HCEC 1CT (cell line): ENCODE results near the gene ZSCAN22.
A peak's percentile ranks its signal among the peaks of the same experiment; 100 is the strongest.
"Not testable (repeated sequence)": the region's sequence is repeated elsewhere in the genome, so short reads cannot be mapped to it uniquely, and the experiment has no call there.

Source experiments
- DNase-seq: peaks from one replicate; pipeline ENCODE4 v3.0.0-alpha.2; 2017

Gene ZSCAN22

DNA sequence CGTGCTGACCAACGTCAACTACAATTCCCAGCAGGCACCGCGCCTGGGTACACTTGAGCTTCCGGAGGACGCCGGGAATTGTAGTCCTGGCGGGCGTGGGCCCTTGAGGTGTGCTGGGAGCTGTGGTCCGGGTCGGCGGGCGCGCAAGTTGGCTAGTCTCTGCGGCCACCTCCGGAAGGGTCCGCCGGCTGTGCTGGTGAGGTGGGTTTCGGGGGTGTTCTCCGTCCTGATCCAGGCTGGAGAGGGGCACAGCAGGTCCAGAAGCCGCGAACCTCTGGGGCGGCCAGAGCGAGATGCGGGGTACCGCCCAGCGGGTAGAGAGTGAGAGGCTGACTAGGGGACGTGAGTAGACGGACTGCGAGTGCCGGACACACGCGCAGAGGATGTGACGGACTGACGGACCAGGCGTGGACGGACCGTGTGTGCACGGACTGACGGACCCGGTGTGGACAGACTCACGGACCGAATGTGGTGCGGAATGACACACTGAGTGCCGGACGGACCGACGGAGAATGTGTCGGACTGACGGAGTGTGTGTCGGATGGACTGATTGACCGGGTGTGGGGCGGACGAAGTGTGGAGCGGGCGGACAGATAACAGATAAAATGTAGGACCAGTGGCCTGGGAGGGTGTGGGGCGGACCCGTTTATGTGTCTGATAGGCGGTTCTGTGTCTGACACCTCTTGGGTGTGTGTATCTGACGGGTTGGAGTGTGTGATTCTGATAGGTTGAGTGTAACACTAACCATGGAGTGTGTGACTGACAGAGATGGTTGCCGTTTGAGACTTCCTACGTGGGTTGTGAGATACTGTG, at the start of gene ZSCAN22:
TSS of gene ZSCAN22 (plus strand) at position 81 of the 813 bp plus-strand sequence. CDS start 7,809 bp downstream, outside the sequence.
- peak; percentile 95 for DNase-seq

DNA sequence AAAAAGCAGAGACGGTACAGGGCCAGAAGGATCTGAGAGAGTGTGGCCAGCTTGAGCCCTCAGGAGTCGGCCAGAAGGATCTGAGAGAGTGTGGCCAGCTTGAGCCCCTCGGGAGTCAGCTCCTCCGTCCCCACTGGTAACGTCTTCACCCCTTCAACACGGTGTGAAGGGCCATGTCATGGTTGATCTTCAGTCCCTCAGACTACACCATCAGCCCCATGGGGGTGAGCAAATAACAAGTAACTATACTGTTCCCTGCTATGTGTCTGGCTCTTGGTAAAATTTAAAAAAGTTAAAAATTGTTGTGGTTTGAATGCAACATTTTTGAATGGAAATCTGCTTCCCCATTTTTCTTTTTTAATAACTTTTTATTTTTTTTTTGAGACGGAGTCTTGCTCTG, 49.6 kb upstream of the ZSCAN22 start:
- no peak for DNase-seq

DNA sequence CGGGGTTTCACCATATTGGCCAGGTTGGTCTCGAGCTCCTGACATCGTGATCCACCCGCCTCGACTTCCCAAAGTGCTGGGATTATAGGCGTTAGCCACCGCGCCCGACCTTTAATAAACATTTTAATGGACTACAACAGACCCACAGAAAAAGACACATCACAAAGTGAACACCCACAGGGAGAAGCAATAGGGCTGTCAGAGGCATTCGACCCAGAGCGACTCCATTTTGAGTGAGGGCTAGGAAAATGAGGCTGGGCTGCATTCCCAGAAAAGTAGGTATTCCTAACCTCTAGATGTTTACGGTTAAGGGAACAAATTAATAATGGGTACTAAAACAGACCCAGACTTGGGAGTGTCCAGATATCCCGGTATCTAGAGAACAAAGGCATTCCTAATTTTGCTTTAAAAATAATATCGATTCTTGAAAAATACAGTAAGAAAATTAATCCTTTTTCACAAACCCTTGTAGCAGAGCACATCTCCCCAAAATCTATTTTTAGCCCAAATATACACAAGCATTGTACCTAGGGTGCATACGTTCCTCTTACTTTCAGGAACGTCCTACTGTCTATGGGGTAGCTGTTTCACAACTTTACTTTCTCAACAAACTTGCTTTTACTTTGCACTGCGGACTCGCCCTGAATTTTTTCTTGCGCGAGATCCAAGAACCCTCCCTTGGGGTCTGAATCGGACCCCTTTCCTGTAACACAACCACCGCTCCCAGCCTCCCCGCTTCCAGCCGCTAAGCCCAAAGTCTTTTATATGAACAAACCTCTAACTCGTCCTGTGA, 48.9 kb upstream of the ZSCAN22 start:
- DNase-seq, result no peak

DNA sequence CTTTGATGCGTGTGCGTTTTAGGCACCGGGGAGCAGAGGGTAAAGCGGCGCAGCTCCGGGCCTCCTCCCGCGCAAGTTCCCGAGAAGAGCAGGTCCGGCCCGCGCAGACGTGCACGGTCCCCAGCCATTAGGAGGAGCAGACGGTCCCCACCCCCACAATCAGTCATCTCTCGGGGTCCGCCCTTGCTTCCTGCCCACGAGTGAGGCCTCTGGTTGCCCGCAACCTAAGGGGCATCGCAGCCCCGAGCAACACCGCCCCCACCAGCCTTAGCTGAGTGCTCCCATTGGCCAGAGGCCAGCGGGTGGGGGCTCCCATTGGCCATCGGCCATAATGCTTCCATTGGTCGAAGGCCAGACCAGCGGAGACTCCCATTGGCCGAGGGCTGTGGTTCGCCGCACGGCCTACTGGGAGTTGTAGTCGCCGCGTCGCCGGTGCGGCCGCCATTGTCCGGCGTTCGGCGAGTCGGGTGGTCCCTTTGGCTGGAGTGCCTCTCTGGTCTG, 48.2 kb upstream of the ZSCAN22 start, which contains the start of gene ZNF8:
TSS of gene ZNF8 (plus strand) at position 415 of the 501 bp plus-strand sequence. CDS start 127 bp downstream, outside the sequence.
- DNase-seq, result peak; percentile 97

DNA sequence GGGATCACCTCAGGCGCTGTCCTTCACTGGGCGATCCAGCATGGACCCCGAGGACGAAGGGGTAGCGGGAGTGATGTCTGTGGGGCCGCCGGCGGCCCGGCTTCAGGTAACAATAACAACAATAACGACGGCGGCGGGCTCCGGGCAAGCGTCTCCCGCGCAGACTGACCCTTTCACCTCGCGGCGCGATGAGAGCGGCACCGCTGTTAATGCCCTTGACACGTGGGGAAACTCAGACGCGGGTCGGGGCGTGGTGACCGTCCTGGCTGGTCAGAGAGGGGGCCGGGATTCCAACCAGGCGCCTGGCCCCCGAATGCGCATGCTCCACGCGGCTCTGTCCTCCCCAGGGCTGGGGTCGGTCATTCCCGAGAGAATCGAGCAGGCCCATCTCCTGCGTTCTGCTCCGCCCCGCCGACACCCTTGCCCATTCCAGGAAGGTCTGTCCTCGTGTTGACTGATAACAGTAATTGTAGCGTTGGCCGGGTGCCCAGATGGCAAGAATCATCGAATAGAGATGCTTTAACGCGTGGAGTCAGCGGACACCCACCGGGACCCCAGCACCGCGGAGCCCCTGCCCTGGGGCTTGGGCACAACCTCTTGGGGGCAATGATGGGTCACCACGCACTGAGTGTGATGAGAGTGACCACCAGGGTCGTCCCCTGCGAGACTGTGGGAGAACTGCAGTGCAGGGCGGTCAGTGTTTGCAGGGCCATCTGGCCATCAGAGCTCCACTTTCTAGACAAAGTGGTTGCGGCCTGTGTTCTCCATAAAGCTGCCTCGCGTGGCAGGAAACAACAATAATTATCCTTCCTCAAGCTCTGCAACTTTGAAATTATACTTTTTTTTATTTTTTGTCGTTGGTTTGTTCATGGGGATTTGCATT, 47.5 kb upstream of the ZSCAN22 start:
- DNase-seq, result peak; percentile 35

DNA sequence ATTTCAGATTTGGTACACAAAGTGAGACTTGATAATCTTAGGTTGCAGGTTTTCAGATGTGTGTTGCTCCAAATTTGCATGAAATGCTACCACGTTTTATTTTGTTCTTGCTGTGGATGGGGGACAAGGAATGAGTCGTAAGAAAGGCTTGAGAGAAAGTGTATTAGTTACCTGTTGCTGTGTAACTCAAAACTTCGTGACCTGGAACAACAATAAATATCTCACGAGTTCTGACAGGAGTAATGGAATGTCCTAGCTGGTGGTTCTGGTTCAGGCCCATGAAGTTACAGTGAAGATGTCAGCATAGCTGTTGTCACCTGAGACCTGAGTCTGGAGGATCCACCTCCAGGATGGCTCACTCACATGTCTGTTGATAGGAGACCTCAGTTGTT, 46.9 kb upstream of the ZSCAN22 start:
- no peak for DNase-seq

DNA sequence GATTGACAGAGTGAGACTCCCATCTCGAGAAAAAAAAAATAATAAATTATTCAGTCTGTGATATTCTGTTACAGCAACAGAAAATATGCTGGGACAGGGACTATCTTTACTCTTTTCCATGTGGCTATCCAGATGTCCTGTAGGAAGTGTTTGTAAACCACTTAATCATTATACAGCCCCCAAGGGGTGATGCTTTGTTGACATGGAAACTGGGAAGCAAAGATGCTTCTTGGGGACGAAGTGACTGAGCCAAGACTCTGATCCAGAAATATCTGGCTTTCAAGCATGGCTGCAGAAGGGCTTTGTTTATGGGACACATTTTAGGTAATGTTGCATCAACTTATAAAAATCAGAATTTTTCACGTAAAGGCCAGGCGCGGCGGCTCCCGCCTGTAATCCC, 42.6 kb upstream of the ZSCAN22 start:
- no peak for DNase-seq

DNA sequence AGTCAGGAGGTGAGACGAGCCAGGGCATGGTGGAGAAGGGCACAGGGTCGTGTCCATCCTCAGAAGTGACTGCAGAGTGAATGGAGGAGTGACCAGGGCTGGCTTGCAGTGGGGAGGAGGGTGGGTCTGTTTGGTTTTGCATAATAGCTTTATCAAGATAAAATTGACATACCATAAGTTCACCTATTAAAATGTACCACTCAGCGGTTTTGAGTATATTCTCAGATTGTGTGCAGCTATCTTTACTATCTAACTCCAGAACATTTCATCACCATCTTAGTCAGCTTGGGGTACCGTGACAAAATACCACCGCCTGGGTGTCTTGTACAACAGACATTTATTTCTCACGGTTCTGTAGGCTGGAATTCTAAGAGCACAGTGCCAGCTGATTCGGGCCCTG, 34.9 kb upstream of the ZSCAN22 start:
- no peak for DNase-seq

DNA sequence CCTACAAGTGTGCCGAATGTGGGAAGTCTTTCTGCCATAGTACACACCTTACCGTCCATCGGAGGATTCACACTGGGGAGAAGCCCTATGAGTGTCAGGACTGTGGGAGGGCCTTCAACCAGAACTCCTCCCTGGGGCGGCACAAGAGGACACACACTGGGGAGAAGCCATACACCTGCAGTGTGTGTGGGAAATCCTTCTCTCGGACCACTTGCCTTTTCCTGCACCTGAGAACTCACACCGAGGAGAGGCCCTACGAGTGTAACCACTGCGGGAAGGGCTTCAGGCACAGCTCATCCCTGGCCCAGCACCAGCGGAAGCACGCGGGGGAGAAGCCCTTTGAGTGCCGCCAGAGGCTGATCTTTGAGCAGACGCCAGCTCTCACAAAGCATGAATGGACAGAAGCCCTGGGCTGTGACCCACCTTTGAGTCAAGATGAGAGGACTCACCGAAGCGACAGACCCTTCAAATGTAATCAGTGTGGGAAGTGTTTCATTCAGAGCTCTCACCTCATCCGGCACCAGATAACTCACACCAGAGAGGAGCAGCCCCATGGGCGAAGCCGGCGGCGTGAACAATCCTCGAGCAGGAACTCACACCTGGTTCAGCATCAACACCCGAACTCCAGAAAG, 31.9 kb upstream of the ZSCAN22 start:
- no peak for DNase-seq

DNA sequence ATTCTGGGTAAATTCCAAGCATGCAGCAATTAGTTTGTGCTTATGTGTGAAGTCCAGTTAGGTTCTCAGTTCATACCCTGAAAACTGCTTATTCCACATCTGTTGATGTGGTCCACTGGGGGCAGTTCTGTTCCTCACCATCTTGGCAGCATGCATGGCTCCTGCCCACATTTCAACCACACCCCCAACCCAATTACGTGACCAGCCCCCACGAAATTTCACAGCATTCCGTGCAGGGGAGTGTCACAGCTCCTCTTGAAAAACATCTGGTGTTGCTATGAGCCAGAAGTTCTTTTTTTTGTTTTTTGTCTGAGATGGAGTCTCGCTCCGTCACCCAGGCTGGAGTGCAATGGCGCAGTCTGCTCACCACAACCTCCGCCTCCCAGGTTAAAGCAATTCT, 30.7 kb upstream of the ZSCAN22 start:
- DNase-seq, result no peak

DNA sequence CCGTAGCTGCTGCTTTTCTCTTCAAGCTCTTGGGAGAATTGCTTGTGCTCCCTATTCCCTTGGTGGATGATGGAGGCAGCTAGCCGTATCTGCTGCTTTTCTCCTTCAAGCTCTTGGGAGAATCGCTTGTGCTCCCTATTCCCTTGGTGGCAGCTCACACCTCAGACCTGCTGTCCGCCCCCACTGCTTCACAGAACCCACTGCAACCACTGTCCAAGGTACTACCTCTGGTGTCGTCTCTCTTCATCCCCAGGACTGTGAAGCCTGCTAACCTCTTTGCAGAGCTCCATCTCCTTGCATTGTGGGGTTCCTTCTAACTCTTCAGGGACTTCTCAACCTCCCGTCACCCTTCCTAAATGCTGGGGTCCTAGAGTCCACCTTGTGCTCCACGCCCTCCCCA, 26.2 kb upstream of the ZSCAN22 start:
- no peak for DNase-seq

DNA sequence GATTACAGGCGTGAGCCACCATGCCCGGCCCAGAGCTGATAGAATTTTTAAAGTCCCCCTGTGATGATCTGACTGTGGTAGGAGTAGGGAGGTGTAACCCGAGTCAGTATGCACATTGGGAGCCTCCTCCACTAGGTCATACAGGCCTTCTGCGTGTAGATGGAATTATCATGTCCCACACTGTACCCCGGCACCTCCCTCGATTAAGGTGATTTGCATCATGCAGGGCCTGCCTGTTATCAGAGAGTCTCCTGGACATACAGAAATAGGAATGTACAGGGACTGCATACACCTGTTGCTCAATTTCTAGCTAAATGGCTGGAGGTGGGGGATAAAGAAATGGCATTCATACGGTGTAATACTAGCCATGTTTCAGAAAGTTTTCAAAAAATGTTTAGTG, 22.5 kb upstream of the ZSCAN22 start:
- DNase-seq, result no peak

DNA sequence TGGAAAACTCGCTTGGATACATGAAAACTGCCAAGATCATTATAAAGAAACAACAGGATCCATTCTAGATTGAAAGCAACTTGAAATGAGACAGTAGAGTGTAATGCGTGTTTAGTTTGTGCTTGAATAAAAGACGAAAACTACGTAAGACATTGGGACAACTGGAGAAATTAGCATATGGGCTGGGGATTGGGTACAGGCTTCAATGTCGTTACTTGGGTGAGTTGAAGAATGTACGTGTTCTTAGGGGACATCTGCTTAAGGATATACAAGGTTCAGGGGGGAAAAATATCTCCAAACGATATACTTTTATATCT, 22.1 kb upstream of the ZSCAN22 start:
- no peak for DNase-seq

DNA sequence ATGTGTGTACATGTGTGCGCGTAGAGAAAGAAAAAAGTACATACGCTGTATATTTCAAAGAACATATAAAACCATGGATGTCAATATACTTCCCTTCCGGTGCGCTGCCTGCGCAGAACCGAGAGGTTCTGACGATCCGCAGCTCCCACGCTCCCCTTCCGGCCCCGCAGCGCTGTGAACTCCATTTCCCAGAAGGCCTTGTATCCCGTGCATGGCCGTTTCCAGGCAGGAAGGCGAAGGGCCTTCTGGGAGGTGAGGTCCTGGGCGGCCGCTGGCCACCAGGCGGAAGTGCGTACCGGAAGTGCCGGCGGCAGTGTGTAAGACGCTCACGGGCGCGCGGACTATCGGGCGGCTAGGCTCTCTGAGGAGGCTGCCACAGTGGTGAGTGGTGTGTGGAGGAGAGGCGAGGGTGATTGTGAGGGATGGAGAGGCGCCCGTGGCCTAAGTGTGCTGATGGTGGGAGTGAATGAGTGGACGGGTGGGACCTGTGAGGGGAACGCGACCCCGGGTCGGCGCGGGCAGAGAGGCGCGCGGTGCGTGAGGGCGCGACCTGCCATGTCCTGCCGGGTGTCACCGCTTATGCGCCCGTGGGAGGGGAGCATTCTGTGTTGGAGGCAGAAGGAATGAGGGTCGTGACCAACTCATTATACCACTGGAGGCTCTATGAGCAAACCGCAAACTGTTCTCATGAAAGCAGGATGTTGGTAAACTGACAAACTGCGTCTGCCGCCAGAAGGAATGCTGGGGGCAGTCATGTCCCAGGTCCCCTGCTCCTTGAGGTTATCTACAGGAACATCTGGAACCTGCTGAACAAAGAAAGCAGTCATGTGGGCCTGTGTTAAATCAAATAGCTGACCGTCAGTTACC, 21.5 kb upstream of the ZSCAN22 start, which contains the start of gene ERVK3-1:
TSS of gene ERVK3-1 (plus strand) at position 313 of the 867 bp plus-strand sequence. CDS start 6,792 bp downstream, outside the sequence.
- DNase-seq, result peak; percentile 98

DNA sequence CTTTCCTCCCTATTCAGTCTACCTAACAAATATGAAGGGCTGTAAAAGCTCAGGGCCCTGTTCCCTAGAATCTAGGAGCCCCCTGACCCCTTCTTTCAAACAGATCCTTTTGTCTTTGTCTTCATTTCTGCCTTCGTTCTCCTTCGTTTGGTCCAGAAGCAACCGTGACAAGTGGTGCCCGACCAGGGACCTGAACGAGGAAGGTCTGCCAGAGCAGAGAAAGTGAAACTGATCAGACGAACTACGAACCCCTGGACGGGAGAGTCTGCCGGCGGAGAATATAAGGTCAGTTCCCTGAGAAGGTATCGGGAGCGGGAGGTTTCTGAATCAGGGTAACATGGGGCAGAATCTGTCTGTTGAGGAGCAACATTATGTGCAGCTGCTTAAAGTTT, 20.9 kb upstream of the ZSCAN22 start:
- no peak for DNase-seq

DNA sequence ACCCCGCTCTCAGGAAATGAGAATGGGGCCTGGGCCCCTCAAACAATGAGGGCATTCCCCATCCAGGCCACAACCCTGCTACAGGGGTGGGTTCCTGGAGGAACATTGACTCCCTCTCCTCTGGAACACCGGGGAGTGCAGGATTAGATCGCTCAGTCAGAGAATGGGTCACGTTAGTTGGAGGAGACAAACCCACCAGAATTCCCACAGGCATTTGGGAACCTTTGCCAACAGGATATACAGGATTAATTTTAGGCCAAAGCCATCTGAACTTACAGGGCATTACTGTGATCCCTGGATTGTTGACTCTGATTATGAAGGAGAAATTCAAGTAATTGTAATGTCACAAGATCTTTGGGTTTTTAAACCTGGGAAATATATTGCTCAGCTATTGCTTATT, 19.1 kb upstream of the ZSCAN22 start:
- no peak for DNase-seq

DNA sequence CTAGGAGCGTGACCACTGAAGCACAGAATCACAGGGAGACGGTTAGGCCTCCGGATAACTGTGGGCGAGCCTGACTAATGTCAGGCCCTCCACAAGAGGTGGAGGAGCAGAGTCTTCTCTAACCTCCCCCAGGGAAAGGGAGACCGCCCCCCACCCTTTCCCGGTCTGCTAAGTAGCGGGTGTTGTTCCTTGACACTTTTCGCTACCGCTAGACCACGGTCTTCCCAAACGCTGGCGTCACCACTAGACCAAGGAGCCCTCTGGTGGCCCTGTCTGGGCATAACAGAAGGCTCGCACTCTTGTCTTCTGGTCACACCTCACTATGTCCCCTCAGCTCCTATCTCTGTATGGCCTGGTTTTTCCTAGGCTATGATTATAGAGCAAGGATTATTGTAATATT, 16.1 kb upstream of the ZSCAN22 start:
- not testable (repeated sequence) for DNase-seq

DNA sequence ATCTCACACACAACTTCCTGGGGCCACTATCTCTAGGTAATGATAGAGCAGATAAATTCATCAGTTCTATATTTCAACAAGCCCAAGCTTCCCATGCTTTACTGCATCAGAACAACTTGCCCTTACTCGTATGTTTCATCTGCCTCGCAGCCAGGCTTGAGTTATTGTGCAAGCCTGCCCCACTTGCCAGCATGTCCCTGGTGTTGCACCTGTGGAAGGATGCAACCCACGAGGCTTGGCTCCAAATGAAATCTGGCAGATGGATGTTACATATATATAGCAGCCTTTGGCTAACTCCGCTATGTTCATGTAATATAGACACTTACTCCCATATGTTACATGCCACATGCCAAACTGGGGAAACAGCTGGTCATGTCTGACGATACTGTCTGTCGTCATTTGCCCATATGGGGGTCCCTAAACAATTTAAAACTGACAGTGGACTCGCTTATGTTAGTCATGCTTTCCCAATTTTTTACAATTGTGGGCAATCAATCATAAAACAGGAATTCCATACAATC, 15.4 kb upstream of the ZSCAN22 start:
- DNase-seq, result no peak

DNA sequence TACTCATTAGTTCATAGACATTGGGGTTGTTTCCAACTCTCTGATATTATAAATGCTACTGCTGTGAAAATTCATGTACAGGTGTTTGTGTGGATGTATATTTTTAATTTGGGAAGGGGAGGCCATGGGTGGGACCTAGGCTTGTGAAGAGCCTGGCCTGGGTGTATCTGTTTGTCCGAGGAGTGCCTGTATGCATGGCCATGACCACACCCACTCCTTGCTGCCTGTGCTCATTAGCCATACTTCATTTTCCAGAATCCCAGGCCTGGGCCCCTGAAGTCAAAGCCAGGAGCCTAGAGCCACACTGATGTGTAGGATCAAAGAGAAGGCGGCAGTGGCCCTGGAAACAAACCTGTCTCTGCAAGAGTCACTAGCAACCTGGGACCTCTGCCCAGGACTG, 11.2 kb upstream of the ZSCAN22 start:
- DNase-seq, result no peak

DNA sequence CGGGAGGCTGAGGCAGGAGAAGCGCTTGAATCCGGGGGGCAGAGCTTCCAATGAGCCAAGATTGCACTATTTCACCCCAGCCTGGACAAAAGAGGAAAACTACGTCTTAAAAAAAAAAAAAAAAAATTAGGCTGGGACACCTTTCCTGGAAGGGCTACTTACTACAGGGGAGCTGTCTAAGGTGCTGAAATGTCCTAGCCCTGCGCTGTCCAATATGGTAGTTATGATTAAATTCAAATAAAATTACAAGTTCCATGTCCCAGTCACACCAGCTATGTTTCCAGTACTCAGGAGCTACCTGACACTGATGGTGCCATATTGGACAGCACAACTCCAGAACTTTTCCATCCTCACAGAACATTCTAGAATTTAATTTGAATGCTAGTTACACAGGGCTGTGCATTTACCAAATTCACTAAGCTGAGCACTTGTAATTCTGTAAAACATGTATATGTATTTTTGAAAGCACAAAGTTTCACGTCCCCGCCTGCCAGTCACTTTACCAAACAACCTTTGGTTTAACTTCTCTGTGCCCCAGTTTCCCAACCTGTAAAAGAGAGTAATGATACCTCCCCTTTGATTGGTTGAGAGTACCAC, 9.2 kb upstream of the ZSCAN22 start:
- DNase-seq, result peak; percentile 15

DNA sequence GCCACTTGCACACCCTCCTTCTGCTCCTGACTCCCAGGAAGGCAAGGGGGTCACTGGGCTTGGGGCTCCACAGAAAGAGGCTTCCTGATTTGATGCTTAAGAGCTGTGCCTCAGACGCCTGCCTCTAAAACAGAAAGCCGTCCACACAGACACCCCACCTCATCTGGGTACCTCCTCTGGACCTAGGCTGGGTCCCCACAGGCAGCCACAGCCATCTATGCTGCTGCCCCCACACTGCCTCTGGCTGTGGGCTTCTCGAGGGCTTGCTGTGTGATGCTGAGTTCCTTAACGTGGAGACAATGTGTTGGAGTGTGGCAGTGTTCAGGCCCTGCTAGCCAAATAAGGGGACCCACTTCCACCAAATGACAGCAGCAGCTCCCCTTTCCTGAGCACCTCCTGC, 8.5 kb upstream of the ZSCAN22 start:
- DNase-seq, result no peak
